OCI-LY1 (cell line): ENCODE measurements around the gene SETDB2.

Experiments used
- H2AFZ ChIP-seq: fragments of 200-600 bp; sonication (generic), shearing (Covaris generic); 2 replicates; pipeline ENCODE4 v1.6.0; 2014; ENCODE audit warnings: antibody characterized with exemption, mild to moderate bottlenecking, low read length
- H3F3A ChIP-seq: fragments of 200-600 bp; sonication (generic), shearing (Covaris generic); 2 replicates; pipeline ENCODE4 v1.6.0; 2014; ENCODE audit warnings: mild to moderate bottlenecking, antibody characterized with exemption, low read length, moderate library complexity; ENCODE audit not compliant: insufficient read depth
- H3K27ac ChIP-seq: fragments of 200-600 bp; sonication (generic); 2 replicates; pipeline ENCODE4 v1.5.1; 2014; ENCODE audit warnings: low read length, mixed run types, mild to moderate bottlenecking, low read depth; ENCODE audit not compliant: poor library complexity, severe bottlenecking
- H3K27me3 ChIP-seq: fragments of 200-600 bp; sonication (generic); 2 replicates; pipeline ENCODE4 v1.6.0; 2014; ENCODE audit warnings: antibody characterized with exemption, mild to moderate bottlenecking, low read length, moderate library complexity; ENCODE audit not compliant: insufficient read depth
- H3K36me3 ChIP-seq: fragments of 200-600 bp; sonication (generic); 2 replicates; pipeline ENCODE4 v1.6.1; 2014; ENCODE audit warnings: mild to moderate bottlenecking, antibody characterized with exemption, low read length, moderate library complexity, mixed read lengths; ENCODE audit not compliant: insufficient read depth
- H3K4me1 ChIP-seq: fragments of 200-600 bp; sonication (generic); 2 replicates; pipeline ENCODE4 v1.5.1; 2014; ENCODE audit warnings: mild to moderate bottlenecking, low read length, moderate library complexity; ENCODE audit not compliant: insufficient read depth, severe bottlenecking
- H3K4me2 ChIP-seq: fragments of 200-600 bp; sonication (generic), shearing (Covaris generic); 2 replicates; pipeline ENCODE4 v1.6.1; 2014; ENCODE audit warnings: low read length
- H3K4me3 ChIP-seq: fragments of 200-600 bp; sonication (generic); 2 replicates; pipeline ENCODE4 v1.5.1; 2014; ENCODE audit warnings: low read length, low read depth, mild to moderate bottlenecking, mixed read lengths; ENCODE audit not compliant: poor library complexity, severe bottlenecking
- H3K79me2 ChIP-seq: fragments of 200-600 bp; shearing (Covaris generic); 2 replicates; pipeline ENCODE4 v1.6.1; 2016; ENCODE audit warnings: mixed run types, low read length, mixed read lengths; ENCODE audit not compliant: insufficient read depth
- H3K9ac ChIP-seq: fragments of 200-600 bp; sonication (generic), shearing (Covaris generic); 2 replicates; pipeline ENCODE4 v1.6.1; 2014; ENCODE audit warnings: mild to moderate bottlenecking, low read length, mixed read lengths
- H3K9me2 ChIP-seq: fragments of 200-600 bp; sonication (generic), shearing (Covaris generic); 2 replicates; pipeline ENCODE4 v1.6.1; 2014; ENCODE audit warnings: low read depth, mild to moderate bottlenecking, low read length, mixed read lengths
- H3K9me3 ChIP-seq: fragments of 200-600 bp; shearing (Covaris generic); 2 replicates; pipeline ENCODE4 v1.6.1; 2014; ENCODE audit warnings: low read length, mixed read lengths
- H4K20me1 ChIP-seq: fragments of 200-600 bp; sonication (generic), shearing (Covaris generic); 2 replicates; pipeline ENCODE4 v1.6.0; 2016; ENCODE audit warnings: mild to moderate bottlenecking, low read length; ENCODE audit not compliant: insufficient read depth
- EZH2 ChIP-seq: fragments of 200-600 bp; sonication (generic), shearing (Covaris generic); IDR thresholded peaks from 2 replicates; pipeline ENCODE4 v1.8.0; 2017; ENCODE audit warnings: borderline replicate concordance, mixed run types, mild to moderate bottlenecking, antibody characterized with exemption, low read length, moderate library complexity, mixed read lengths
- TF ChIP-seq, protein P1 (sequence below): fragments of 200-600 bp; sonication (generic), shearing (Covaris generic); IDR thresholded peaks from 2 replicates; pipeline ENCODE4 v1.5.1; 2017; ENCODE audit warnings: mild to moderate bottlenecking, antibody characterized with exemption, low read length, moderate library complexity, mixed read lengths

SETDB2 gene

GRCh38 chr13:49539313-49539712 is 95.2 kb downstream of the SETDB2 start:
- H3K4me3 ChIP-seq = no peak overlapping the region
- no peaks in the 10 kb centered on the region for H3K9me3 ChIP-seq
- H3K79me2 ChIP-seq = no peaks in the 10 kb centered on the region
- H2AFZ ChIP-seq = no peak overlapping the region
- H3K9me2 ChIP-seq = no peaks in the 10 kb centered on the region
- no peak overlapping the region; the same call in 1 of the 2 replicates for H3K4me2 ChIP-seq
- no peaks in the 10 kb centered on the region for H3K27me3 ChIP-seq
- peak overlapping the region; percentile 21; the same call in 1 of the 2 replicates for H3K9ac ChIP-seq
- H3F3A ChIP-seq = no peaks in the 10 kb centered on the region
- TF ChIP-seq EZH2 = no peak
- TF ChIP-seq, protein P1, sequence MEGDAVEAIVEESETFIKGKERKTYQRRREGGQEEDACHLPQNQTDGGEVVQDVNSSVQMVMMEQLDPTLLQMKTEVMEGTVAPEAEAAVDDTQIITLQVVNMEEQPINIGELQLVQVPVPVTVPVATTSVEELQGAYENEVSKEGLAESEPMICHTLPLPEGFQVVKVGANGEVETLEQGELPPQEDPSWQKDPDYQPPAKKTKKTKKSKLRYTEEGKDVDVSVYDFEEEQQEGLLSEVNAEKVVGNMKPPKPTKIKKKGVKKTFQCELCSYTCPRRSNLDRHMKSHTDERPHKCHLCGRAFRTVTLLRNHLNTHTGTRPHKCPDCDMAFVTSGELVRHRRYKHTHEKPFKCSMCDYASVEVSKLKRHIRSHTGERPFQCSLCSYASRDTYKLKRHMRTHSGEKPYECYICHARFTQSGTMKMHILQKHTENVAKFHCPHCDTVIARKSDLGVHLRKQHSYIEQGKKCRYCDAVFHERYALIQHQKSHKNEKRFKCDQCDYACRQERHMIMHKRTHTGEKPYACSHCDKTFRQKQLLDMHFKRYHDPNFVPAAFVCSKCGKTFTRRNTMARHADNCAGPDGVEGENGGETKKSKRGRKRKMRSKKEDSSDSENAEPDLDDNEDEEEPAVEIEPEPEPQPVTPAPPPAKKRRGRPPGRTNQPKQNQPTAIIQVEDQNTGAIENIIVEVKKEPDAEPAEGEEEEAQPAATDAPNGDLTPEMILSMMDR = no peak
- H3K36me3 ChIP-seq = peaks cover 71% of the 10 kb centered on the region
- no peaks in the 10 kb centered on the region for H4K20me1 ChIP-seq
- peaks cover 59% of the 10 kb centered on the region for H3K4me1 ChIP-seq
- H3K27ac ChIP-seq = peak overlapping the region; percentile 76

GRCh38 chr13:49539746-49540145 is 95.7 kb downstream of the SETDB2 start:
- peak overlapping the region; percentile 76 for H3K27ac ChIP-seq
- peak overlapping the region; percentile 69; the same call in 1 of the 2 replicates for H3K4me2 ChIP-seq
- H3K27me3 ChIP-seq = no peaks in the 10 kb centered on the region
- no peak overlapping the region for H3K4me3 ChIP-seq
- no peaks in the 10 kb centered on the region for H4K20me1 ChIP-seq
- no peak for TF ChIP-seq EZH2
- TF ChIP-seq, protein P1 = no peak
- H3K36me3 ChIP-seq = peaks cover 75% of the 10 kb centered on the region
- no peaks in the 10 kb centered on the region for H3F3A ChIP-seq
- H3K79me2 ChIP-seq = no peaks in the 10 kb centered on the region
- H2AFZ ChIP-seq = no peak overlapping the region
- no peaks in the 10 kb centered on the region for H3K9me3 ChIP-seq
- no peaks in the 10 kb centered on the region for H3K9me2 ChIP-seq
- no peak overlapping the region; the same call in 1 of the 2 replicates for H3K9ac ChIP-seq
- peaks cover 54% of the 10 kb centered on the region for H3K4me1 ChIP-seq

DNA sequence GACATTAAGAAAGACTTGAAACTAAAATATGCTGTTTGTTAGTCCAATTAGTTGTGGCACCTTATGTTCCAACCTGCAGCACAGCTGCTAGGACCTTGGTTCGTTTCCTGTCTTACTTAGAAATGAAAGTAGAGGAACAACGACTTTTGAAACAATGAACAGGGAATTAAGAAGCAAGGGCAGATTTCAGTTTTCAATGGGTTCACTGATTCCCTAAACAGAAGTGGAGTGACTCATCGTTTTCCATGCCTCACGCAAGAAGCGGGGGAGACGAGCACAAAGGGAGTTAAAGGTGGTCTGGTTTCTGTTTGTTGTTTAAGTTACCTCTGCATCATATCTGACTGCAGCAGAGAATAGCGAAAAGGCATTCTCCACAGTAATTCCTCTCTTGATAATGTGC is 96.5 kb downstream of the SETDB2 start:
- no peaks in the 10 kb centered on the region for H3K79me2 ChIP-seq
- H3K36me3 ChIP-seq = peaks cover 75% of the 10 kb centered on the region
- peak overlapping the region; percentile 76 for H3K27ac ChIP-seq
- TF ChIP-seq EZH2 = no peak
- TF ChIP-seq, protein P1 = no peak
- no peak overlapping the region for H2AFZ ChIP-seq
- H3K4me2 ChIP-seq = peak overlapping the region; percentile 69
- H3K4me3 ChIP-seq = peak overlapping the region; percentile 30
- H3F3A ChIP-seq = no peaks in the 10 kb centered on the region
- H3K9me2 ChIP-seq = no peaks in the 10 kb centered on the region
- peaks cover 46% of the 10 kb centered on the region for H3K4me1 ChIP-seq
- H4K20me1 ChIP-seq = no peaks in the 10 kb centered on the region
- no peaks in the 10 kb centered on the region for H3K27me3 ChIP-seq
- peak overlapping the region; percentile 35 for H3K9ac ChIP-seq
- H3K9me3 ChIP-seq = no peaks in the 10 kb centered on the region
